ENCODE measurements around the gene CNNM2. TPM values are rescaled to one million over a fixed set of nuclear protein-coding genes. Genes with fewer than 3 reads are reported as not detected.
"Not testable (repeated sequence)": the region's sequence is repeated elsewhere in the genome, so short reads cannot be mapped to it uniquely, and the experiment has no call there.

The CNNM2 gene
- total RNA-seq, 6 experiments from 2014 or later: 5.2 to 7.6 (median 6.5) TPM

- no peaks in the 10 kb centered on the region for H3K9me3 ChIP-seq
- ATAC-seq (no peak), DNase-seq (no peak)
- H3K4me1 ChIP-seq: peaks cover 0 to 52% (median 15%) of the 10 kb centered on the region in 4 donors
- no peaks in the 10 kb centered on the region for H3K36me3 ChIP-seq
- WGBS (ENCODE audit: insufficient coverage, low coverage, low lambda C conversion rate, missing lambda C conversion rate): 98% methylated on average over 4 of the region's 4 CpGs
- intact Hi-C loops (cut with DNase I): no loop called here
- peak overlapping the region in 2 of 3 donors; percentile 91 to 96 for H3K27ac ChIP-seq
- H3K27me3 ChIP-seq: no peaks in the 10 kb centered on the region
- H3K4me3 ChIP-seq: no peak overlapping the region
- TF ChIP-seq POLR2A (IDR thresholded peaks at IDR 0.05) (no peak), CTCF (IDR thresholded peaks at IDR 0.05) (no peak)
Measured at GRCh38 chr10:103124420-103125096, 206.5 kb downstream of the CNNM2 start.

- intact Hi-C loops (cut with DNase I): no loop called here
- H3K4me1 ChIP-seq: peaks cover 0 to 43% (median 14%) of the 10 kb centered on the region in 4 donors
- no peak for DNase-seq
Measured at GRCh38 chr10:103125323-103126267, 207.5 kb downstream of the CNNM2 start.

GRCh38 chr10:103127241-103127640, 209.1 kb downstream of the CNNM2 start:
- 92% methylated on average over 1 of the region's 1 CpG for WGBS (ENCODE audit: insufficient coverage, low coverage, low lambda C conversion rate, missing lambda C conversion rate)
- H3K4me1 ChIP-seq: peaks cover 0 to 29% (median 10%) of the 10 kb centered on the region in 4 donors
- DNase-seq (no peak), ATAC-seq (no peak)
- TF ChIP-seq POLR2A (IDR thresholded peaks at IDR 0.05) (no peak), CTCF (IDR thresholded peaks at IDR 0.05) (no peak)
- no peaks in the 10 kb centered on the region for H3K9me3 ChIP-seq
- no peak overlapping the region for H3K4me3 ChIP-seq
- no peaks in the 10 kb centered on the region for H3K27me3 ChIP-seq
- no peak overlapping the region for H3K27ac ChIP-seq
- intact Hi-C loops (cut with DNase I): no loop called here
- H3K36me3 ChIP-seq: no peaks in the 10 kb centered on the region

More at GRCh38 chr10:103125323-103126267, 207.5 kb downstream of the CNNM2 start:
- H3K36me3 ChIP-seq: no peaks in the 10 kb centered on the region
- H3K27me3 ChIP-seq: no peaks in the 10 kb centered on the region
- no peak for TF ChIP-seq CTCF (IDR thresholded peaks at IDR 0.05)
- no peak for TF ChIP-seq POLR2A (IDR thresholded peaks at IDR 0.05)
- ATAC-seq: no peak
- no peak overlapping the region for H3K27ac ChIP-seq
- WGBS (ENCODE audit: insufficient coverage, low coverage, low lambda C conversion rate, missing lambda C conversion rate): 69% methylated on average over 9 of the region's 9 CpGs
- no peak overlapping the region for H3K4me3 ChIP-seq
- no peaks in the 10 kb centered on the region for H3K9me3 ChIP-seq

GRCh38 chr10:103130180-103130579, 212.1 kb downstream of the CNNM2 start:
- ATAC-seq; H3K4me3 ChIP-seq; H3K36me3 ChIP-seq; DNase-seq; H3K9me3 ChIP-seq; H3K4me1 ChIP-seq; H3K27me3 ChIP-seq; H3K27ac ChIP-seq; intact Hi-C loops (cut with DNase I): not testable (repeated sequence)
- WGBS (ENCODE audit: insufficient coverage, low coverage, low lambda C conversion rate, missing lambda C conversion rate): 0% methylated on average over 1 of the region's 5 CpGs

- H3K4me1 ChIP-seq: no peaks in the 10 kb centered on the region
- no peaks in the 10 kb centered on the region for H3K27me3 ChIP-seq
- TF ChIP-seq CTCF (IDR thresholded peaks at IDR 0.05): no peak
- no peak for TF ChIP-seq POLR2A (IDR thresholded peaks at IDR 0.05)
- H3K27ac ChIP-seq: no peak overlapping the region
- peaks cover 0 to 5% (median 0%) of the 10 kb centered on the region in 4 donors for H3K36me3 ChIP-seq
- no peak for DNase-seq
- H3K9me3 ChIP-seq: no peaks in the 10 kb centered on the region
- intact Hi-C loops (cut with DNase I): no loop called here
- ATAC-seq: no peak
- H3K4me3 ChIP-seq: no peak overlapping the region
- WGBS (ENCODE audit: insufficient coverage, low coverage, low lambda C conversion rate, missing lambda C conversion rate): 33% methylated on average over 1 of the region's 1 CpG
Measured at GRCh38 chr10:103130910-103131309, 212.8 kb downstream of the CNNM2 start.

- H3K9me3 ChIP-seq; H3K4me3 ChIP-seq; H3K27ac ChIP-seq; ATAC-seq; intact Hi-C loops (cut with DNase I); H3K27me3 ChIP-seq; DNase-seq; H3K4me1 ChIP-seq: not testable (repeated sequence)
- WGBS (ENCODE audit: insufficient coverage, low coverage, low lambda C conversion rate, missing lambda C conversion rate): 90% methylated on average over 2 of the region's 3 CpGs
- peaks cover 0 to 12% (median 4%) of the 10 kb centered on the region in 4 donors for H3K36me3 ChIP-seq
Measured at GRCh38 chr10:103135168-103135567, 217.1 kb downstream of the CNNM2 start.

Data from right lobe of liver (tissue), 6 donors.